ENCODE data around the gene COPG1.
A peak's percentile ranks its signal among the peaks of the same experiment; 100 is the strongest.

The COPG1 gene

GRCh38 chr3:129277829-129278271 is 28.4 kb downstream of the COPG1 start:
- no peak overlapping the region for H3K4me3 ChIP-seq (ENCODE audit: low read depth, low read length)
- DNase-seq (ENCODE audit: low read depth, low spot score), result peak; percentile 14
- in situ Hi-C loops (cut with HindIII; ENCODE audit: low sequenced_read_pairs), result no loop called here
- no peak for TF ChIP-seq CTCF (IDR thresholded peaks at IDR 0.05; ENCODE audit: low read depth, low read length)

- in situ Hi-C loops (cut with HindIII; ENCODE audit: low sequenced_read_pairs), result no loop called here
- no peak for TF ChIP-seq CTCF (IDR thresholded peaks at IDR 0.05; ENCODE audit: low read depth, low read length)
- peak within 1 kb of the TSS; percentile 83 for H3K4me3 ChIP-seq (ENCODE audit: low read depth, low read length)
- DNase-seq (ENCODE audit: low read depth, low spot score), result peak; percentile 88
These were observed 29.1 kb downstream of the COPG1 start, which contains the start of gene HMCES for GRCh38 chr3:129278439-129278965. Gene HMCES (plus strand): TSS chr3:129278870. CDS start chr3:129279733, 863 bp downstream.

- peak; percentile 68 for DNase-seq (ENCODE audit: low read depth, low spot score)
- in situ Hi-C loops (cut with HindIII; ENCODE audit: low sequenced_read_pairs), result no loop called here
- peak overlapping the region; percentile 83 for H3K4me3 ChIP-seq (ENCODE audit: low read depth, low read length)
- TF ChIP-seq CTCF (IDR thresholded peaks at IDR 0.05; ENCODE audit: low read depth, low read length), result no peak
These were observed 29.8 kb downstream of the COPG1 start for GRCh38 chr3:129278966-129279906.

- in situ Hi-C loops (cut with HindIII; ENCODE audit: low sequenced_read_pairs), result no loop called here
- no peak overlapping the region for H3K4me3 ChIP-seq (ENCODE audit: low read depth, low read length)
- no peak for TF ChIP-seq CTCF (IDR thresholded peaks at IDR 0.05; ENCODE audit: low read depth, low read length)
- DNase-seq (ENCODE audit: low read depth, low spot score), result no peak
These were observed 30.8 kb downstream of the COPG1 start for GRCh38 chr3:129280183-129280582.

GRCh38 chr3:129281726-129282125 is 32.3 kb downstream of the COPG1 start:
- in situ Hi-C loops (cut with HindIII; ENCODE audit: low sequenced_read_pairs), result no loop called here
- TF ChIP-seq CTCF (IDR thresholded peaks at IDR 0.05; ENCODE audit: low read depth, low read length), result no peak
- no peak overlapping the region for H3K4me3 ChIP-seq (ENCODE audit: low read depth, low read length)
- no peak for DNase-seq (ENCODE audit: low read depth, low spot score)

GRCh38 chr3:129282727-129283327 is 33.4 kb downstream of the COPG1 start:
- in situ Hi-C loops (cut with HindIII; ENCODE audit: low sequenced_read_pairs), result no loop called here
- no peak for TF ChIP-seq CTCF (IDR thresholded peaks at IDR 0.05; ENCODE audit: low read depth, low read length)
- DNase-seq (ENCODE audit: low read depth, low spot score), result peak; percentile 38
- H3K4me3 ChIP-seq (ENCODE audit: low read depth, low read length), result no peak overlapping the region
